DMS 273 (cell line): ENCODE results near the gene F5.
A peak's percentile ranks its signal among the peaks of the same experiment; 100 is the strongest.
"Not testable (repeated sequence)": the region's sequence is repeated elsewhere in the genome, so short reads cannot be mapped to it uniquely, and the experiment has no call there.

Source experiments
- DNase-seq: peaks from one replicate; lab custom pipeline; 2025; ENCODE audit not compliant: unreplicated experiment; lab: John Stamatoyannopoulos, UW

Gene F5

DNA sequence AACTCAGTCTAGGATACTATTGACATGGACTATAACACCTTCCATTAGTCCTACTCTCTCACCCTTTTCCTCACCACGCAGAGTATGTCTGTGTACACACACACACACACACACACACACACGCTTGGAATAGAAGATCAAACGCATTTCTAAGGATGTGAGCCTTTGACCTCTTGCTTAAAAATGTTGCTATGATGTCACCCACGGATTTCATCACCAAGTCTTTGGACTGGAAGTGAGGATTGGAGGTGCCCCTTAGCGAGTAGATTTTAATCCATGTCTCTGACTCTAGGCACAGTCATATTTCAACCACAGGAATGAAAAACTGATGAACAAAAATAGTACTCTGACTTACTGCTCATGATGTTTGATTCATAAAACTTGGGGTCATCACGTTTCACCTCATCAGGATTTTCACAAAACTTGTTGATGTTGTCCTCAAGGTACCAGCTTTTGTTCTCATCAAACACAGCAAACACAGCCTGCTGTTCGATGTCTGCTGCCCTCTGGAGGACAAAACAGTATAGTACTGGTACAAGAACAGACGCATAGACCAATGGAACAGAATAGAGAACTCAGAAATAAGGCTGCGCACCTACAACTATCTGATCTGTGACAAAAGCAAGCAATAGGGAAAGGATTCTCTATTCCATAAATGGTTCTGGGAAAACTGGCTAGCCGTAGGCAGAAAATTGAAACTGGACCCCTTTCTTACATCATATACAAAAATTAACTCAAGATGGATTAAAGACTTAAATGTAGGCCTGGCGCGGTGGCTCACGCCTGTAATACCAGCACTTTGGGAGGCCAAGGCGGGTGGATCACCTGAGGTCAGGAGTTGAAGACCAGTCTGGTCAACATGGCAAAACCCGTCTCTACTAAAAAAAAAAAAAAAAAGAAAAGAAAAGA lies 39.9 kb downstream of the F5 start:
- DNase-seq, result peak; percentile 84

- DNase-seq, result no peak
These were observed 40.8 kb downstream of the F5 start for GRCh38 chr1:169545472-169545871.

GRCh38 chr1:169538998-169539871 lies 47.0 kb downstream of the F5 start:
- DNase-seq, result no peak

GRCh38 chr1:169534653-169535052 lies 51.6 kb downstream of the F5 start:
- DNase-seq, result no peak

- DNase-seq, result not testable (repeated sequence)
These were observed 52.6 kb downstream of the F5 start for GRCh38 chr1:169533528-169534190.

DNA sequence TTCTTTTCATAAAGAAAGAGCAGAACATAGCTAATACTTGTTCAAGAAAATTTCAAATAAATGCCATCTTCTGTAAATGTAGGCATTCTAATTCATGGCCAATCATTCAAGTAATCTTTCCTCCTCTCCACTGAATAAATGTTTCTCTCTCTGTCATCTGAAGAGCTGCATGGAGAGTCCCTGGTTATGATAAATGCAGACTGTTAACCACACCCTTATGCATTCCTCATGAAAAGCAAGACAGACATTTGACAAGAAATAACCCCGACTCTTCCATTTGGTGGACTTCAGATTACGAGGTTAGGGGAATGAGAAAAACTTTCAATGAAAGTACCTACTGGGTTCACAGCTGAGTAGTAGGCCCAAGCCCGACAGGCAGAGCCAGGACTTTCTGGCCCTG lies 55.8 kb downstream of the F5 start:
- DNase-seq, result no peak

DNA sequence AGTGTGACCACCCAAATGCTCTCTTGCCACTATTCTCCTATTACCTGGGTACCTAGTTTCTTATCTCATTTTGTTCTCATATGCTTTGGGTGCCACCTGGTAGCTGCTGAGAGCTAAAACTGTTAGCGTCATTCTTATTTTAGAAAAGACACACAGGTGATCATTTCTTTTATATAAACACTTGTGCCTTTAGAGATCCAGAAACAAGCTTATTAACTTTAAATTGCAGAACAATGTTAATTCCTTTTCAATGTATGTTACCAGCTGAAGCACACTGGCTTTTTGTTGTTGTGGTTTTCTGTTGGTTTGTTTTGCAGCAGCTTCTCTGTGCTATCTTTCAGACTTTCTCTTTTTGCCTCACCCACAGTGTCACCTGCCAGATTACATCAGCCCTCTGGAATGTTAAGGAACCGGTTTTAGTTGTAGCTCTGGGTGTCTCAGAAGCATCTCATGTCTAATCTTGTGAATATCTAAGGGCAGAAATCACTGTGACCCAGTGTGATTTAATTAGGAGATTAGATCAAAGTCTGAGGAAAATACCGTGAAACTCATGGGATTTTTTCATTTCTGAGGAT lies 57.1 kb downstream of the F5 start:
- DNase-seq, result no peak

DNA sequence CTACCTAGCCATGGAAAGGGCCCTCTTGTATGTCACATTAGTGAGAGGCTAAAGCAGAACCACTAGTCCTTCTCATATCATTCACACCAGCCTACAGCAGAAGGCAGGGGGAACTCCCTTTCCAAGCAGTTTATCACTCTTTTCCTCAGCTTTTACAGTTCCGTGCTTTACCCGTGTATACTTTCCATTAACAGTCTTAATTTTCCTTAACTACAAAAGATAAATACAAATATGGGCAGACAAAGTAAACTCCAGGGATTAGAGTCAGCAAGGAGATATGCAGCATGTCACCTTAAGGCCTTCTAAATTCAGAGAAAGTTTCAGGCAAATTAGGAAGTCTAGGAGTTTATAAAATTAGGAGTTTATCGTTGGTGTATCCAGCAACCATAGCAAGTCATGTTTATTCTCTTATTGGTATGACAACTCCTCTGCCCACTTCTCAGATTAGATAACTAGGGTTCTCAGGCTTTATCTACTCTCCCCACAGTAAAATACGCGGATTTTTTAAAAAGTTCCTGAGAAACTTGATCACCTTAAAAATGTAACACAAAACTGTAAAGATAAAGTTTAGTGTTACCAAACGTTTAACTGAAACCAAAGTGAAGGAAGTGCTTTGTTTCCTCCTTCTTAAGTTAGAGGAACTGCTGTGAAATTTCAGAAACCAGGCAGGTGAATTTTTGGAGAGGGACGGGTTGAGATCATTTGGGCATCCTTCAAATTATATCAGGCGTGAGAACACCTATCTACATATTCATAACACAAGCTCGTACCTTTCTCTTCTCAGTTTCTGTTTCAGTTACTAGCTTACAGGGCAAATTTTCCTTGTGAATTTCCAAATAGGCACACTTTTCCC lies 57.8 kb downstream of the F5 start:
- DNase-seq, result no peak

- no peak for DNase-seq
These were observed 58.6 kb downstream of the F5 start for GRCh38 chr1:169527451-169528214.

GRCh38 chr1:169527001-169527400 lies 59.3 kb downstream of the F5 start:
- DNase-seq, result no peak

DNA sequence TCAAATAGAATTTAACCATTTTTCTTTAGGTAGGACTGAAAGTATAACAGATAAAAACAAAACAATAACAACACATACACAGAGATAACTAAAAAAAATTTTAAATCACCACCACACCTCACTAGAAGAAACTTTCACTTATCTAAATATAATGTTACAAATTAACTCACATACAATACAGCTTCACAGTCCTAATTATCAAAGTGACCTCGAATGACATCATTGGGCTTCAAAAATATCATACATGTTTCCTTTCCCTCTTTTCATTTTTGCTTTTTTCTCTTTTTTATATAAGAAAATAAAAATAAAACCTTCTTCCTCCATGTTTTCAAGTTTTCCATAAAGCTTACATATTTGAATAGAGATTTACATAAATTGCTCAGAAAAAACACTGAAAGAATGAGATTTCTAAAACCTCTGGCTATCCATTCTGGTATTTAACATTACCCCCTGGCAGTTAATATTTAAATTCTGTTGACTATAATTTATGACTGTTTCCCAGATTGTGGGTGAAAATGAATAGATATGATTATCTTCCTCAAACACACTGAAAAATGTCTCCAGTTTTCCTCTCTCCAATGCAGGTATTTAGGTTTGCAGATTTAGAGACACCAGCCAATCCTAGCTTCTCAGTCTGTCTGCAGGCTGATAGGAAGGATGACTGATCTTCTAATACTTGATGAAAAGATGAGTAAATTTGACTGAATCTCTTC lies 60.0 kb downstream of the F5 start:
- DNase-seq, result no peak

GRCh38 chr1:169525391-169525790 lies 60.9 kb downstream of the F5 start:
- DNase-seq, result no peak

DNA sequence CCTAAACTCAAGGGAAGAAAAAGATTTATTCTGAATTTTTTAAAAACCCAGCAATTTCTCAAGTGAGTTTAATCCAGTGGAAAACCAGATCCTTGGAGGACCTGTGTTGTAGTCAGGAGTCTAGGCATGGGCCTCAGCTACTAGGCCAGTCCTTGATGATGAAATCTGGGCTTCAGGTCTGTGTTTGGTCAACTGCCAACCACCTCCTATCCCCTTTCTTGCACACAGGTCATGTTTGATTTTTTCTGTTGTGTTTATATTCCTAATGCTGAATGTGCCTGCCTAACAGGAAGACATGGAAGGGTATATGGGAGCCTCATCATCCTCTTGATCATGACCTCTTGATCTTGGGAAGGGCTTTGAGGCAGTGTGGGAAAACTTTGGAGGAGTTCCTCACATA lies 62.4 kb downstream of the F5 start:
- DNase-seq, result no peak

- DNase-seq, result no peak
These were observed 65.1 kb downstream of the F5 start for GRCh38 chr1:169521226-169521625.

GRCh38 chr1:169517558-169518186 lies 68.6 kb downstream of the F5 start:
- no peak for DNase-seq

GRCh38 chr1:169515641-169516040 lies 70.6 kb downstream of the F5 start:
- DNase-seq, result no peak

GRCh38 chr1:169514566-169515270 lies 71.6 kb downstream of the F5 start:
- no peak for DNase-seq

DNA sequence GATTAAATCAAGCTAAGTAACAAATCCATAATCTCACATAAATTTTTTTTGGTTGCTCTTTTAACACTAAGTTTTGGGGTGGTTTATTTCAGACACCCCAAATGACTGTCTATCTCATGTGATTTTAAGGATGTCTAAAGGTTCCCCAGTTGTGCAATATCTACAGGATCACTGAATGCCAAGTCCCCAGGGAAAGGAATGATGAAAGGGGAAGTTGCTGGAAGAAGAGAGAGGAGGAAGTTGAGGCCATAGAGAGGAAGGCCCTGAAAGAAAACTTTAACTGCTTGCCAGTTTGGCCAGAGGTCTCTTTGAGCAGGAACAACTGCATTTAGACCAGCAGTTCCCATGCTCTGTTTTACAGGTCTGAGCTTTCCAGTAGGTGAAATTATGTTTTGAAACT lies 73.1 kb downstream of the F5 start:
- no peak for DNase-seq
